ENCODE results near the gene PHPT1. TPM values are rescaled to one million over a fixed set of nuclear protein-coding genes. Genes with fewer than 3 reads are reported as not detected.
"Not testable (repeated sequence)": the region's sequence is repeated elsewhere in the genome, so short reads cannot be mapped to it uniquely, and the experiment has no call there.

PHPT1 gene
- total RNA-seq, 1 donor from 2014 or later: 93.6 TPM

DNA sequence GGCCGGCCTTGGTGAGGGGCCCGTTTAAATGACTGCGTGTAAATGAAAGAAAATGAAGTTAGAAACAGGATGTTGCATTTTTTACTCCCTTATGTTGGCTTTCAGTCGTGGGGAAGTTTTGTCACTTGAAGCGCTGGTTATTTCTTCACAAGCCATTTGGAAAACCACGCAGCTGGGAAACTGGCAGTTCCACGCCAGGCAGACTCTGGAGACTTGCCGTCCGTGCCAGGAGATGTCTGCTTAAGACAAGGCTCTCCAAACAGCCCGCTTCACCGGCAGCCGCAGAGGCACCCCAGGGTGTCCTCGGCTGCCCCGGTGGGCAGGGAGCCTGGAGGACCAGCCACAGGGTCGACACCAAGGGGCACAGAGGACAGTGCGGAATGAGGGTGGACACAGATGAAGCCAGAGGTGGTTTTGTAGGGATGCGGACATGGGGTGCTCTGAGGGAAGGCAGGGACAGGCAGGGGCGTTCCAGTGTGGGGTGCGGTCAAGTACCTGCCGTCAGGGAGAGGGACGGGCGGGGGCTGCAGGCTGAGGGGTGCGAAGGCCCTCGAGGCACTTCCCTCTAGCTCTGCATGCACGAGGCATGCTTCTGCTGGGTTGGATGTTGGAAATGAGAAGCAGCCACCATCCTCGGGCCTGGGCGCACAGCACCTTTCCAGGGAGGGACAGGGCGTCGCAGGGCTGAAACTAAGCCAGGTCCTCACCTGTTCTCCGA, 18.0 kb upstream of the PHPT1 start:
- Histone ChIP-seq H3K9me3 (no peaks in the 10 kb centered on the region), H3K4me1 (no peaks in the 10 kb centered on the region), H3K27me3 (ENCODE audit: low read depth) (no peaks in the 10 kb centered on the region), H3K4me3 (no peak overlapping the region), H3K27ac (no peak overlapping the region), H3K36me3 (peaks cover 72% of the 10 kb centered on the region)
- TF ChIP-seq, protein P1, sequence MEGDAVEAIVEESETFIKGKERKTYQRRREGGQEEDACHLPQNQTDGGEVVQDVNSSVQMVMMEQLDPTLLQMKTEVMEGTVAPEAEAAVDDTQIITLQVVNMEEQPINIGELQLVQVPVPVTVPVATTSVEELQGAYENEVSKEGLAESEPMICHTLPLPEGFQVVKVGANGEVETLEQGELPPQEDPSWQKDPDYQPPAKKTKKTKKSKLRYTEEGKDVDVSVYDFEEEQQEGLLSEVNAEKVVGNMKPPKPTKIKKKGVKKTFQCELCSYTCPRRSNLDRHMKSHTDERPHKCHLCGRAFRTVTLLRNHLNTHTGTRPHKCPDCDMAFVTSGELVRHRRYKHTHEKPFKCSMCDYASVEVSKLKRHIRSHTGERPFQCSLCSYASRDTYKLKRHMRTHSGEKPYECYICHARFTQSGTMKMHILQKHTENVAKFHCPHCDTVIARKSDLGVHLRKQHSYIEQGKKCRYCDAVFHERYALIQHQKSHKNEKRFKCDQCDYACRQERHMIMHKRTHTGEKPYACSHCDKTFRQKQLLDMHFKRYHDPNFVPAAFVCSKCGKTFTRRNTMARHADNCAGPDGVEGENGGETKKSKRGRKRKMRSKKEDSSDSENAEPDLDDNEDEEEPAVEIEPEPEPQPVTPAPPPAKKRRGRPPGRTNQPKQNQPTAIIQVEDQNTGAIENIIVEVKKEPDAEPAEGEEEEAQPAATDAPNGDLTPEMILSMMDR (IDR thresholded peaks at IDR 0.05): no peak
- intact Hi-C loops (cut with DNase I): no loop called here
- ATAC-seq: no peak
- no peak for DNase-seq

DNA sequence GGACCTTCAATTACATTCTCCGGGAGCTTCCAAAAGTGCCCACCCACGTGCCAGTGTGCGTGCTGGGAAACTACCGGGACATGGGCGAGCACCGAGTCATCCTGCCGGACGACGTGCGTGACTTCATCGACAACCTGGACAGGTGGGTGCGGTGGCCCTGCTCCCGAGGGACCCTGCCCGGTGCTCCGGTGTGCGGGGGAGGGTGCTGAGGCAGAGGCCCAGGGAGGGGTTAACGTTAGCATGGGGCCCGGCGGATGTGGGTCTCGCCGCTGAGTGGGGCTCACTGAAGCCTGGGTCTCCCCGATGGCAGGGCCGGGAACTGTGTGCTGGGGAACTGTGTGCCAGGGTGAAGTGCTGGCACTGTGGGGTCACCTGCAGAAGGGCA, 17.5 kb upstream of the PHPT1 start:
- Histone ChIP-seq H3K27ac (no peak overlapping the region), H3K36me3 (peaks cover 71% of the 10 kb centered on the region), H3K9me3 (no peaks in the 10 kb centered on the region), H3K4me1 (no peaks in the 10 kb centered on the region), H3K27me3 (ENCODE audit: low read depth) (no peaks in the 10 kb centered on the region), H3K4me3 (no peak overlapping the region)
- DNase-seq: no peak
- no peak for ATAC-seq
- intact Hi-C loops (cut with DNase I): no loop called here
- TF ChIP-seq, protein P1 (IDR thresholded peaks at IDR 0.05): no peak

DNA sequence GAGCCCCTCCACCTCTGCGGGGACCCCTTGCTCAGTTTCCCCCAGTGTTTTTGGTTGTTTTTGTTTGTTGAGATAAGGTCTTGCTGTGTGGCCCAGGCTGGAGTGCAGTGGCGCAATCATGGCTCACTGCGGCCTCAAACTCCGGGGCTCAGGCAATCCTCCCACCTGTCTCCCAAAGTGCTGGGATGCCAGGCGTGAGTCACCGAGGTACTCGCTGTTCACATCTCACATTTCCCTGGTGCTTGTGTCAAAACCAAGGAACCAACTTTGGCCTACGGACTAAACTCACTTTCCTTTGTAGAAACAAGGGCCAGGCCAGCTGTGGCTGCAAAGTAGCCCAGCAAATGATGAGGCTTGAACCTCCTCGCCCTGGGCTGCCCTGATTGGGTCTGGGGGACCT, 16.6 kb upstream of the PHPT1 start:
- Histone ChIP-seq H3K27ac (no peak overlapping the region), H3K4me1 (no peaks in the 10 kb centered on the region), H3K9me3 (no peaks in the 10 kb centered on the region), H3K4me3 (no peak overlapping the region), H3K36me3 (peaks cover 62% of the 10 kb centered on the region), H3K27me3 (ENCODE audit: low read depth) (no peaks in the 10 kb centered on the region)
- no peak for ATAC-seq
- TF ChIP-seq, protein P1 (IDR thresholded peaks at IDR 0.05): no peak
- intact Hi-C loops (cut with DNase I): no loop called here
- no peak for DNase-seq

DNA sequence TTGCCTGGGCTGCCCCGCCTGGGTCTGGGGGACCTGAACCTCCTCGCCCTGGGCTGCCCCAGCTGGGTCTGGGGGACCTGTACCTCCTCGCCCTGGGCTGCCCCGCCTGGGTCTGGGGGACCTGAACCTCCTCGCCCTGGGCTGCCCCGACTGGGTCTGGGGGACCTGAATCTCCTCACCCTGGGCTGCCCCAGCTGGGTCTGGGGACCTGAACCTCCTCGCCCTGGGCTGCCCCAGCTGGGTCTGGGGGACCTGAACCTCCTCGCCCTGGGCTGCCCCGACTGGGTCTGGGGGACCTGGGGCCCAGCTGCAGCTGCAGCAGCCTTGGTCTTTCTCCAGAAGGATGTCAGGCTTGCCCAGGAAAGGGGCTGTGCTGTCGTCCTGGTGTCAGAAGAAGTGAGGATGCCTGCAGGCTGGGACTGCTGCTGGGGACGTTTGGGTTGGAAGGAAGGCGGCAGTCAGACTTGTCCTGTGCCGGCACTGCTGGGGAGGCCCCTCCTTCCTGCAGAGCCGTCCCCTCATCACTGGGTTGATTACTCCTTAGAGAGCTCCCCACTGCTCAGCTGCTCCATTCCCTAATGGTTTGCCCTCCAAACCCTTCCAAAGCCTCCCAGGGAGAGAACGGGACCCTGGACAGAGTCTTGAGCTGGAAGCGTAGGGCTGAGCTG, 15.7 kb upstream of the PHPT1 start:
- H3K27ac ChIP-seq; intact Hi-C loops (cut with DNase I); DNase-seq; H3K27me3 ChIP-seq (ENCODE audit: low read depth); H3K9me3 ChIP-seq; H3K4me1 ChIP-seq; H3K4me3 ChIP-seq; ATAC-seq: not testable (repeated sequence)
- H3K36me3 ChIP-seq: peaks cover 60% of the 10 kb centered on the region

DNA sequence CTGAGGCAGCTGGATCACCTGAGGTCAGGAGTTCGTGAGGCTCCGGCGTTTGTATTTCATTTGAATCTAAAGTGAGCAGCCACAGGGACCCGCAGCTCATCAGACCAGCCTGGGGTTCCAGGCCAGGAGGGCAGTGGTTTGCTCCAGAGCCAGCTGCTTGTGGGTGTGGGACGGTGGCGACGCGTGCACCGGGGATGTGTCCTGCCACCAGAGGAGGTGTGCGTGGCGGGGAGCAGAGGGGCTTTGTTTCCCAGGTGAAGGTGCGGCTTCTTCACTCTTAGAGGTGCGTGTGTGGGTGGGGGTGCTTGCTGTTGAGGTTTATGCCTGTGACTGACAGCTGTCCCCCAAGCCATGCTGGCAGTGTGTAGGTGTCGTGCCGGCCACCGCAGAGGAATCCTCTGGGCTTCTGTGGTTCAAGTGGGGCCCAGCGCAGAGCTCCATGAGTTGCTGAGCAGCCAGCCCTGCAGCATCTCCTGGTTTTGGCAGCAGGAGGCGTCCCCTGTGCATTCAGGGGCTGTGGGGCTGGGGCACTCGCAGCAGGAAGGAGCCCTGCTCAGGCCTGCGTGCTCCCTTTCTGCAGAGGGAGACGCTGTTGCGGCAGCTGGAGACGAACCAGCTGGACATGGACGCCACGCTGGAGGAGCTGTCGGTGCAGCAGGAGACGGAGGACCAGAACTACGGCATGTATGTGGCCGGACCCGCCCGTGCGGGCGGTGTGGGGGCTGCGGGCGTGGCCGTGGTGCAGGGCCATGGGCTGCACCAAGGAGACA, 13.9 kb upstream of the PHPT1 start:
- TF ChIP-seq, protein P1 (IDR thresholded peaks at IDR 0.05): no peak
- peaks cover 60% of the 10 kb centered on the region for H3K36me3 ChIP-seq
- DNase-seq (no peak), ATAC-seq (no peak)
- intact Hi-C loops (cut with DNase I): no loop called here
- no peaks in the 10 kb centered on the region for H3K9me3 ChIP-seq
- H3K27me3 ChIP-seq (ENCODE audit: low read depth): no peaks in the 10 kb centered on the region
- no peaks in the 10 kb centered on the region for H3K4me1 ChIP-seq
- no peak overlapping the region for H3K4me3 ChIP-seq
- H3K27ac ChIP-seq: no peak overlapping the region
